ENCODE measurements around the gene KIF21B. TPM values are rescaled to one million over a fixed set of nuclear protein-coding genes. Genes with fewer than 3 reads are reported as not detected.

KIF21B gene
- total and polyA plus RNA-seq, 3 experiments from 2014 or later = 9.9 to 37.6 (median 37.5) TPM

GRCh38 chr1:200960948-200961340, 62.6 kb downstream of the KIF21B start:
- POLR2A ChIA-PET = no interaction called here
- no peaks in the 10 kb centered on the region for H3K9me3 ChIP-seq (ENCODE audit: low read length)
- CTCF ChIA-PET = interaction anchor here (1.4 kb wide), 1 partner anchor 19 kb away, joined by 3 read pairs; no protein-coding TSS in a partner anchor
- no peaks in the 10 kb centered on the region for H3K27me3 ChIP-seq (ENCODE audit: insufficient read depth, low read length, poor library complexity, severe bottlenecking)
- Mint-ChIP-seq H3K4me1 (peaks cover 0 to 8% (median 3%) of the 10 kb centered on the region in 3 donors), H3K27ac (no peak overlapping the region), H3K9me3 (no peaks in the 10 kb centered on the region), H3K27me3 (peaks cover 0 to 1% of the 10 kb centered on the region in 2 donors), H3K4me3 (no peak overlapping the region), H3K36me3 (no peaks in the 10 kb centered on the region)
- H3K4me1 ChIP-seq (ENCODE audit: insufficient read depth, low read length) = no peaks in the 10 kb centered on the region
- H3K4me3 ChIP-seq (ENCODE audit: low read length) = no peak overlapping the region
- H3K27ac ChIP-seq (ENCODE audit: low read depth, low read length) = no peak overlapping the region
- H3K36me3 ChIP-seq (ENCODE audit: insufficient read depth, low read length) = no peaks in the 10 kb centered on the region
- no peak for DNase-seq

GRCh38 chr1:200960236-200960947, 63.1 kb downstream of the KIF21B start:
- Histone ChIP-seq H3K36me3 (ENCODE audit: insufficient read depth, low read length) (no peaks in the 10 kb centered on the region), H3K4me1 (ENCODE audit: insufficient read depth, low read length) (no peaks in the 10 kb centered on the region), H3K4me3 (ENCODE audit: low read length) (no peak overlapping the region), H3K27me3 (ENCODE audit: insufficient read depth, low read length, poor library complexity, severe bottlenecking) (no peaks in the 10 kb centered on the region), H3K9me3 (ENCODE audit: low read length) (no peaks in the 10 kb centered on the region), H3K27ac (ENCODE audit: low read depth, low read length) (no peak overlapping the region)
- H3K27me3 Mint-ChIP-seq = peaks cover 3 to 4% of the 10 kb centered on the region in 2 donors
- no peak for DNase-seq
- H3K36me3 Mint-ChIP-seq = no peaks in the 10 kb centered on the region
- no peak overlapping the region for H3K27ac Mint-ChIP-seq
- no peaks in the 10 kb centered on the region for H3K9me3 Mint-ChIP-seq
- peaks cover 0 to 8% (median 3%) of the 10 kb centered on the region in 3 donors for H3K4me1 Mint-ChIP-seq
- H3K4me3 Mint-ChIP-seq = no peak overlapping the region
- CTCF ChIA-PET = interaction anchor here (1.4 kb wide), 1 partner anchor 19 kb away, joined by 3 read pairs; no protein-coding TSS in a partner anchor
- POLR2A ChIA-PET = no interaction called here

GRCh38 chr1:200959411-200959921, 64.0 kb downstream of the KIF21B start:
- CTCF ChIA-PET = no interaction called here
- no peak for DNase-seq

GRCh38 chr1:200958597-200958996, 64.9 kb downstream of the KIF21B start:
- Histone ChIP-seq H3K27me3 (ENCODE audit: insufficient read depth, low read length, poor library complexity, severe bottlenecking) (no peaks in the 10 kb centered on the region), H3K9me3 (ENCODE audit: low read length) (no peaks in the 10 kb centered on the region), H3K4me3 (ENCODE audit: low read length) (no peak overlapping the region), H3K4me1 (ENCODE audit: insufficient read depth, low read length) (no peaks in the 10 kb centered on the region), H3K36me3 (ENCODE audit: insufficient read depth, low read length) (no peaks in the 10 kb centered on the region), H3K27ac (ENCODE audit: low read depth, low read length) (no peak overlapping the region)
- Mint-ChIP-seq H3K4me3 (no peak overlapping the region), H3K27ac (no peak overlapping the region), H3K9me3 (no peaks in the 10 kb centered on the region), H3K36me3 (no peaks in the 10 kb centered on the region), H3K27me3 (peaks cover 6 to 10% of the 10 kb centered on the region in 2 donors), H3K4me1 (peaks cover 0 to 8% (median 2%) of the 10 kb centered on the region in 3 donors)
- POLR2A ChIA-PET = no interaction called here
- CTCF ChIA-PET = interaction anchor here (0.9 kb wide), 1 partner anchor 13 kb away, joined by 3 read pairs; no protein-coding TSS in a partner anchor
- no peak for DNase-seq

More at GRCh38 chr1:200959411-200959921, 64.0 kb downstream of the KIF21B start:
- Mint-ChIP-seq H3K36me3 (no peaks in the 10 kb centered on the region), H3K4me1 (peaks cover 0 to 8% (median 3%) of the 10 kb centered on the region in 3 donors), H3K27ac (no peak overlapping the region), H3K4me3 (no peak overlapping the region), H3K27me3 (peaks cover 6 to 8% of the 10 kb centered on the region in 2 donors), H3K9me3 (no peaks in the 10 kb centered on the region)
- POLR2A ChIA-PET = no interaction called here
- Histone ChIP-seq H3K36me3 (ENCODE audit: insufficient read depth, low read length) (no peaks in the 10 kb centered on the region), H3K9me3 (ENCODE audit: low read length) (no peaks in the 10 kb centered on the region), H3K4me3 (ENCODE audit: low read length) (no peak overlapping the region), H3K4me1 (ENCODE audit: insufficient read depth, low read length) (no peaks in the 10 kb centered on the region), H3K27me3 (ENCODE audit: insufficient read depth, low read length, poor library complexity, severe bottlenecking) (no peaks in the 10 kb centered on the region), H3K27ac (ENCODE audit: low read depth, low read length) (no peak overlapping the region)

GRCh38 chr1:200954434-200954833, 69.1 kb downstream of the KIF21B start:
- Mint-ChIP-seq H3K27ac (peak overlapping the region in 1 of 8 donors; percentile 27), H3K4me3 (no peak overlapping the region), H3K27me3 (peaks cover 4 to 10% of the 10 kb centered on the region in 2 donors), H3K4me1 (no peaks in the 10 kb centered on the region), H3K36me3 (no peaks in the 10 kb centered on the region), H3K9me3 (no peaks in the 10 kb centered on the region)
- Histone ChIP-seq H3K27me3 (ENCODE audit: insufficient read depth, low read length, poor library complexity, severe bottlenecking) (no peaks in the 10 kb centered on the region), H3K36me3 (ENCODE audit: insufficient read depth, low read length) (no peaks in the 10 kb centered on the region), H3K4me3 (ENCODE audit: low read length) (no peak overlapping the region), H3K9me3 (ENCODE audit: low read length) (no peaks in the 10 kb centered on the region), H3K4me1 (ENCODE audit: insufficient read depth, low read length) (no peaks in the 10 kb centered on the region), H3K27ac (ENCODE audit: low read depth, low read length) (no peak overlapping the region)
- CTCF ChIA-PET = no interaction called here
- POLR2A ChIA-PET = no interaction called here
- no peak for DNase-seq

- no peak for DNase-seq
- H3K4me3 ChIP-seq (ENCODE audit: low read length) = no peak overlapping the region
- H3K4me1 ChIP-seq (ENCODE audit: insufficient read depth, low read length) = no peaks in the 10 kb centered on the region
- Mint-ChIP-seq H3K27me3 (peaks cover 4 to 26% of the 10 kb centered on the region in 2 donors), H3K4me3 (no peak overlapping the region), H3K27ac (no peak overlapping the region), H3K4me1 (no peaks in the 10 kb centered on the region), H3K36me3 (peaks cover 0 to 9% (median 0%) of the 10 kb centered on the region in 3 donors), H3K9me3 (no peaks in the 10 kb centered on the region)
- no peak overlapping the region for H3K27ac ChIP-seq (ENCODE audit: low read depth, low read length)
- no peaks in the 10 kb centered on the region for H3K36me3 ChIP-seq (ENCODE audit: insufficient read depth, low read length)
- POLR2A ChIA-PET = no interaction called here
- CTCF ChIA-PET = no interaction called here
- no peaks in the 10 kb centered on the region for H3K27me3 ChIP-seq (ENCODE audit: insufficient read depth, low read length, poor library complexity, severe bottlenecking)
- no peaks in the 10 kb centered on the region for H3K9me3 ChIP-seq (ENCODE audit: low read length)
These were observed 72.5 kb downstream of the KIF21B start for GRCh38 chr1:200951016-200951415.

- CTCF ChIA-PET = no interaction called here
- Mint-ChIP-seq H3K4me3 (no peak overlapping the region), H3K27ac (no peak overlapping the region), H3K27me3 (peaks cover 2 to 22% of the 10 kb centered on the region in 2 donors), H3K9me3 (no peaks in the 10 kb centered on the region), H3K36me3 (peaks cover 0 to 9% (median 0%) of the 10 kb centered on the region in 3 donors), H3K4me1 (no peaks in the 10 kb centered on the region)
- Histone ChIP-seq H3K27me3 (ENCODE audit: insufficient read depth, low read length, poor library complexity, severe bottlenecking) (no peaks in the 10 kb centered on the region), H3K27ac (ENCODE audit: low read depth, low read length) (no peak overlapping the region), H3K36me3 (ENCODE audit: insufficient read depth, low read length) (no peaks in the 10 kb centered on the region), H3K9me3 (ENCODE audit: low read length) (no peaks in the 10 kb centered on the region), H3K4me3 (ENCODE audit: low read length) (no peak overlapping the region), H3K4me1 (ENCODE audit: insufficient read depth, low read length) (no peaks in the 10 kb centered on the region)
- POLR2A ChIA-PET = no interaction called here
- no peak for DNase-seq
These were observed 73.9 kb downstream of the KIF21B start for GRCh38 chr1:200949626-200950025.

- H3K27me3 Mint-ChIP-seq = peaks cover 2 to 19% of the 10 kb centered on the region in 2 donors
- H3K9me3 Mint-ChIP-seq = peaks cover 0 to 7% (median 3%) of the 10 kb centered on the region in 5 donors
- Histone ChIP-seq H3K36me3 (ENCODE audit: insufficient read depth, low read length) (no peaks in the 10 kb centered on the region), H3K9me3 (ENCODE audit: low read length) (no peaks in the 10 kb centered on the region), H3K27ac (ENCODE audit: low read depth, low read length) (no peak overlapping the region), H3K4me3 (ENCODE audit: low read length) (no peak overlapping the region), H3K27me3 (ENCODE audit: insufficient read depth, low read length, poor library complexity, severe bottlenecking) (no peaks in the 10 kb centered on the region), H3K4me1 (ENCODE audit: insufficient read depth, low read length) (no peaks in the 10 kb centered on the region)
- DNase-seq = no peak
- H3K27ac Mint-ChIP-seq = peak overlapping the region in 1 of 8 donors; percentile 3
- no peaks in the 10 kb centered on the region for H3K4me1 Mint-ChIP-seq
- H3K36me3 Mint-ChIP-seq = peaks cover 0 to 16% (median 0%) of the 10 kb centered on the region in 3 donors
- ChIA-PET CTCF (interaction anchor here (1.5 kb wide), 1 partner anchor 8 kb away, joined by 3 read pairs; no protein-coding TSS in a partner anchor), POLR2A (interaction anchor here (0.6 kb wide), 1 partner anchor 8 kb away, joined by 5 read pairs; no protein-coding TSS in a partner anchor)
- no peak overlapping the region for H3K4me3 Mint-ChIP-seq
These were observed 76.4 kb downstream of the KIF21B start for GRCh38 chr1:200947059-200947566.
